Measurements from ENCODE around the gene USB1.

USB1 gene

DNA sequence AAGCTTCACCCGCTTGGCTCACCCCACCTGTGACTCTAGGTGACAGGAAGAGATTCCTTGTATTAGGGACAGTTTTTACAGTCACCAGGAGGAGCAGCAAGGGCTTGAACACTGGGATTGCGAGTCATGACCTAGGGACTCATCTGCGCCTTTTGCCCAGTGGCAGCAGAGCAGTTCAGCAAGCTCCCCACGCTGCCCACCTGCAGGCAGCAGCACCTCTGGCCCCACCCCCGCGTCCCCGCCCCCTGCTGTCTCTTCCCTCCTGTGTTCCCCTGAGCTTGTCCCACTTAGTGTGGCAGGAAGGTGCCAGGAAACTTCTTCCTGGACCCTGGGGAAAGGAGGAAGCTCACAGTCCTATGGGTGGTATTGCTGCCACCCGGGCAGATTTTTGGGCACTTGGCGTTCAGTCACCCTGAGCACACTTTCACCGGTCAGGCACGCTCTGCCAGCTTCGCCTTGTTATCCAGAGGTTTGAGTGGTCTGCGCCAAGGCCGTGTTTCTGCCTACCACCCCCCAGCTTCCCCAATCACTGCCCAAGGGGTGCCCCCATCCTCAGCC lies 33.0 kb downstream of the USB1 start:
- DNase-seq (ENCODE audit: low read depth in 2 of 2) = no peak

- no peak for DNase-seq (ENCODE audit: low read depth in 2 of 2)
These were observed 33.6 kb downstream of the USB1 start for GRCh38 chr16:58034774-58035173.

GRCh38 chr16:58035356-58036170 lies 34.4 kb downstream of the USB1 start:
- DNase-seq (ENCODE audit: low read depth in 2 of 2) = no peak

GRCh38 chr16:58036943-58037342 lies 35.7 kb downstream of the USB1 start:
- DNase-seq (ENCODE audit: low read depth in 2 of 2) = no peak

DNA sequence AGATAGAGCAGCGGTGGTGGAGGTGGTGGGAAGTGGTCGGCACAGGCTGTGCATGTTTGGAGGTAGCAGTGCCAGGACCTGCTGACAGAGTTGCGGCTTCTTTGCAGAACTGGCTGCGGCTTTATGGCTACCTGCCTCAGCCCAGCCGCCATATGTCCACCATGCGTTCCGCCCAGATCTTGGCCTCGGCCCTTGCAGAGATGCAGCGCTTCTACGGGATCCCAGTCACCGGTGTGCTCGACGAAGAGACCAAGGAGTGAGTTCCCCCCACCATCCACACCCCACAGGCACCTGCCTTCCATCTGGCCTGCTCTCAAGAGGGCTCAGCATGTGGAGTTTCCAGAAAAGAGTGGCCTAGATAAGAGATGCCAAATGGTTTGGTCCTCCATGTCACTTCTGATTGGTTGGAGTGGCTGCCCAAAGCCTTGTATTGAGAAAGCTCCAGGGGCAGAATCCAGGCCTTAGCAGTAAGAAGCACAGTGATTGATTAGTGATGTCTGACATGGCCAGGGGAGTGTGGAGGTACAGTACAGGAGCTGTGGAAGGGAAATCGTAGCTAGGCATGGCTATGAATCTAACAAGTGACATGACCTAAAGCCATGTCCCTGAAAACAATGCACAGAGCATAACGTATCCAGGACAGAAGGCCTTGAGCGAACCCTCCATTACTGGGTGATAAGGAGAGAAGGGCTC lies 36.3 kb downstream of the USB1 start:
- DNase-seq (ENCODE audit: low read depth in 2 of 2) = no peak

DNA sequence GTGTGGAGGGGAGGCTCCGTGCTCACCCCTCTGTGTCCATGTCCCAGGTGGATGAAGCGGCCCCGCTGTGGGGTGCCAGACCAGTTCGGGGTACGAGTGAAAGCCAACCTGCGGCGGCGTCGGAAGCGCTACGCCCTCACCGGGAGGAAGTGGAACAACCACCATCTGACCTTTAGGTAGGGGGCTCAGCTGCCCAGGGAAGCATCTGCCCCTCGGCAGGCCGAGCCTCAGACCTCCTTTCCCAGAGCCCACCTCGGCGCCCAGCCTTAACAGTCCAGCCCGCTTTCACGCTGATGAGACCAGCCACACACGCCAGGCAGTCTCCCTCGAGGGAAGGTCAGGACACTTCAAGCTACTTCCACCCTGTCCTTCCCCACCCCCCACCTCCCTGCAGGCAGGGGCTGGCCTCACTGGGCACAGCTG lies 37.0 kb downstream of the USB1 start:
- DNase-seq (ENCODE audit: low read depth in 2 of 2) = no peak

- DNase-seq (ENCODE audit: low read depth in 2 of 2) = no peak
These were observed 38.8 kb downstream of the USB1 start for GRCh38 chr16:58039829-58040495.

DNA sequence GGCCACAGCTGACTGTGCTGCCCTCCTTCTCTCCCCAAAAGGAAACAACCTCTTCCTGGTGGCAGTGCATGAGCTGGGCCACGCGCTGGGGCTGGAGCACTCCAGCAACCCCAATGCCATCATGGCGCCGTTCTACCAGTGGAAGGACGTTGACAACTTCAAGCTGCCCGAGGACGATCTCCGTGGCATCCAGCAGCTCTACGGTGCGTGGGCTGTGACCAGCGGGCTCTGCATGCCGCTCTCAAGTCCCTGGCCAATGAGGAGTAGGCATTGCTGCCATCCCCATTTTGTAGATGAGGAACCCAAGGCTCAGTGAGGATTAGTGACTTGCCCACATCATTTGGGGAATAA lies 39.3 kb downstream of the USB1 start:
- DNase-seq (ENCODE audit: low read depth in 2 of 2) = no peak

GRCh38 chr16:58040945-58041627 lies 39.9 kb downstream of the USB1 start:
- no peak for DNase-seq (ENCODE audit: low read depth in 2 of 2)

DNA sequence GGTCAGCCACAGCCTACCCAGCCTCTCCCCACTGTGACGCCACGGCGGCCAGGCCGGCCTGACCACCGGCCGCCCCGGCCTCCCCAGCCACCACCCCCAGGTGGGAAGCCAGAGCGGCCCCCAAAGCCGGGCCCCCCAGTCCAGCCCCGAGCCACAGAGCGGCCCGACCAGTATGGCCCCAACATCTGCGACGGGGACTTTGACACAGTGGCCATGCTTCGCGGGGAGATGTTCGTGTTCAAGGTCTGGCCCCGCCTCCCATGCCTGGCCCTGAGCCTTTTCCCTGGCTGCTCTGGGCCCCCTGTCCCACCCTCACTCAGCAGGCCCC lies 40.4 kb downstream of the USB1 start:
- no peak for DNase-seq (ENCODE audit: low read depth in 2 of 2)

DNA sequence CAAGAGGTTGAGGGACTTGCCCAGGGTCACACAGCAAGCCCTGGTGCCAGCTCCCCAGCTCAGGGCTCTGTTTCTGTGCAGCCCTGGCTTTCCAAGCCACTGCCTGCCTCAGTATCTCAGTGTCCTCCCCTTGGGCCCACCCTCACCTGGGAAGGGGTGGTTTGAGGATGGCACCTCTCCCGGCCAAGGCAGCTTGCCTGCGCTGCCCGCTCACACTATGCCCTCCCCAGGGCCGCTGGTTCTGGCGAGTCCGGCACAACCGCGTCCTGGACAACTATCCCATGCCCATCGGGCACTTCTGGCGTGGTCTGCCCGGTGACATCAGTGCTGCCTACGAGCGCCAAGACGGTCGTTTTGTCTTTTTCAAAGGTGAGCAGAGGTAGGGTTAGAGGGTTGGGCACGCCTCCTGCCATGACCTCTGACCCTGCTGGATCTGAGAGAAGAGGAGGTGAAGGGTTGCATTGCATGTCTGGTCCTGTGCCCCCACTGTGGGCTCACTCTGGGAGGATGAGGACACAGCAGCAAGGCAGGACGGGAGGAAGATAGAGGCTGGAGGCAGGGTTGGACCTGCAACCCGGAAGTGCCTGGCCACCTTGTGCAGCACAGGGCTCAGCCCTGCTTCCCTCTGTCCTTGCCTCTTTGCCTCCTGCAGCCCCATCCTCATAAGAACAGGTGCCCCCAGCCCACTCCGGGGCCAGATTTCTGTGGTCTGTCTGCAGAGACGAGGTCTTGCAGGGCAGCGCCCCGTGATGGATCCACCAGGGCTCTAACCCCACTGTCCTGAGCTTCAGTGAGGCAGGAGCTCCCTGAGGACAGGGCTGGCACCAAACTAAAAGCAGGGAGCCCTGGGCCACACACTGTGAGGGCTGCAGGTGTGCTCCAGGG lies 41.0 kb downstream of the USB1 start:
- no peak for DNase-seq (ENCODE audit: low read depth in 2 of 2)

- no peak for DNase-seq (ENCODE audit: low read depth in 2 of 2)
These were observed 41.8 kb downstream of the USB1 start for GRCh38 chr16:58042886-58043515.

DNA sequence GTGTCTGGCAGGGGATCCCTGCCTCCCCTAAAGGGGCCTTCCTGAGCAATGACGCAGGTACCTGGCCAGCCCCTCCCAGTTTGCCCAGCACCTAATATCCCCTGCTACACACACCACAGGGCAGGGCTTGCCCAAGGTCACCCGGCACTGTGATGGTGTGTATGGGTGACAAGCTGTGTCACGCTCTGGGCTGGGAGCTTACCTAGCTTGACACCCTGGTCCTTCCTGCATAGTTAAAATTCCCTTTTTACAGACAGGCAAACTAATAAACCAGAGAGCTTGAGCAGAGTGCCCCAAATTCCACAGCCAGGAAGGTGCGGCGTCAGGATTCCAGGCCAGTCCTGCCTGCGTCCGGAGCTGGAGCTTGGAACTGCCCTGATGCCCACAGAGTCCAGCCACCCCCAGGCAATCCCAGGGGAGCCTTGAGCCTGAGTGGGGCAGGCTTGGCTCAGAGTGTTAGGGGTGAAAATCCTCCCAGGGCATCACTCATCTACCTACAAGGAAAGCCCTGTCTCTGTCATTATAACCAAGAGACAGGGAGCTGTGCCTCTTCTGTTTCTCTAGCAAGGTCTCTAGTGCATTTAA lies 42.5 kb downstream of the USB1 start:
- no peak for DNase-seq (ENCODE audit: low read depth in 2 of 2)

DNA sequence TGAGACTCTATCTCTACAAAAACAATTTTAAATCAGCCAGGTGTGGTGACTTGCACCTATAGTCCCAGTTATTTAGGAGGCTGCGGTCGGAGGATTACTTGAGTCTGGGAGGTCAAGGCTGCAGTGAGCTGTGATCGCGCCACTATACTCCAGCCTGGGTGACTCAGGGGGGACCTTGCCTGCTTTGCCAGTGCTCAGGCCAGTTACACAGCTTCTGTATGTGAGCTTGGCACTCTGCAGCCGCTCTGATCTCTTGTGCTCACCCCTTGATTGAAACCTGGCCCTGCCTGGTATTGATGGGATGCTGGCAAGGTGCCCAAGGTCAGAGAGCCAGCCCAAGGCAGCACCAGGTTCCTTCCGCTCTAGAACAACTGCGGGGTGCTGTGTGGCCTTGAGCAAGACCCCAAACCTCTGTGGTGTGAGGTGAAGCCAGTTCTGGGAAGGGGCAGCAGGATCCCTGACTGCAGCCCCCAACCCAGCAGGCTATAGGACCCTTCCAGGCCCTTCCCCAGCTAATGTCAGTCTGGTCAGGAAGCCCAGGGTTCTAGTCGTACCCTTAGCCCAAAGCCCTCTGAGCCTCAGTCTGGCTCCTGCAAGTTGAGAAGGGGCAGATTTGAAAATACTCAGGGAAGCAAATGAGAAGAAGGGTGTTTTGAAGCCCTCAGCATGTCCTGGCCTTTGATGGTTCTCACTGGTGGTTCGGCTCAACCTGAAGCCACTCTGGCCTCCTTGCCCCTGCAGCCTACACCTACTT lies 43.2 kb downstream of the USB1 start:
- no peak for DNase-seq (ENCODE audit: low read depth in 2 of 2)

DNA sequence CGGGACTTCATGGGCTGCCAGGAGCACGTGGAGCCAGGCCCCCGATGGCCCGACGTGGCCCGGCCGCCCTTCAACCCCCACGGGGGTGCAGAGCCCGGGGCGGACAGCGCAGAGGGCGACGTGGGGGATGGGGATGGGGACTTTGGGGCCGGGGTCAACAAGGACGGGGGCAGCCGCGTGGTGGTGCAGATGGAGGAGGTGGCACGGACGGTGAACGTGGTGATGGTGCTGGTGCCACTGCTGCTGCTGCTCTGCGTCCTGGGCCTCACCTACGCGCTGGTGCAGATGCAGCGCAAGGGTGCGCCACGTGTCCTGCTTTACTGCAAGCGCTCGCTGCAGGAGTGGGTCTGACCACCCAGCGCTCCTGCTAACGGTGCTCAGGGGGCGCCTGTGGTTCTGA lies 43.9 kb downstream of the USB1 start:
- no peak for DNase-seq (ENCODE audit: low read depth in 2 of 2)

- DNase-seq (ENCODE audit: low read depth in 2 of 2) = no peak
These were observed 45.1 kb downstream of the USB1 start for GRCh38 chr16:58046054-58046881.

DNA sequence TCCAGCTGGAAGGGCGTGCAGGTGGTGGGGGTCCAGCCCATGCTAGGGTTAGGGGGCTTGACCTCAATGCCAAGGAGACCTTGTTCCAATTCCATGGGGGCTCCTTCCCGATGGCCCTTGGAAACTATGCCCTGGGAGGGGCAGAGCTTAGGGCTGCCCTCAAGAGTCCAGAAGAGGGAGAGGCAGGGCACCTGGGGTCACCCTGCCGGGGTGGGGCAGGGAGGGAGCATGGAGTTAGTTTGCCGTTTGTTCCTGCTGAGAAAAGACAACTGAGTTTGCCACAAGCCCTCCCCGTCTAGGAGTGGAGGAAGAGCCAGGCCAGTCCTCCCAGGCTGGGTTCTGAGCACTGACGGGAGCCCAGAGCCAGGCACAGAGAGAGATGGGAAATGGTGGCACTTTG lies 45.7 kb downstream of the USB1 start:
- DNase-seq (ENCODE audit: low read depth in 2 of 2) = no peak

DNA sequence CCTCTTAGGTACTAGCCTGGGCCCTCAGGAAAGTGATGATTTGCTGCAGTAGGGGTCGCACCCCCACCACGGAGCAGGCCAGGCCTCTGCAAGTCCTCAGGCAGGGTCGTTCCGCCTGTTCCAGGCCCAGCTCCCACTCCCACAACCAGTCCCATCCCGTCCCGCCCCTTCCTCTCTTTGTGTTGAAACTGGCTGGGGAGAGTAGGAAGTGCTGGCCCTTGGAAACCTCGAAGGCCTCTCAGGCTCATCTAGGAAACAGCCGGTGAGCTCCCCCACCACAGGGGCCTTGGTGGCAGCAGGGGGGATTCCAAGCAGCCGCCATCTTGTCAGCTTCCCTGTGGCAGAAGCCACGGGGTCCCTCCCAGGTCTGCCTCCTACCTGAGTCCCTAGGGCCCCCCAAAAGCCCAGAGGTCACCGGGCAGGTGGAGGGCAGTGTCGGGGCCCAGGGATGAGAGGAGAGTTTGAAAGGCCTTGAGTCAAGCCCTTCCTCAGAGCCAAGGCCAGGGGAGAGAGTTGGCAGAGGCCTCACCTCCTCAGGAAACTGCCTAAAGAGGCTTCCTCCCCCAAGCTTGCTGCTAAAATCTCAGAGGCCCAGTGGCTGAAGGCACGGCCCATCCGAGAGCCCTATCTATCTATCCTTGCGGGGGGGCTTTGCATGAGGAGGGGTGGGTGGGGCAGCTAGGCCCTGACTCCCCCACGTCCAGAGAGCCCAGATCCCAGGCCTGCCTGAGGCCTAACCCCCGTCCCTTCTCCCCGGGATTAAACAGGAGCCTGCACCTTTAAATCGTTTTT lies 46.5 kb downstream of the USB1 start:
- no peak for DNase-seq (ENCODE audit: low read depth in 2 of 2)
